Forelimb muscle (tissue), 1 donor: Measurements from ENCODE around the gene CYP4V2. TPM values are rescaled to one million over a fixed set of nuclear protein-coding genes. Genes with fewer than 3 reads are reported as not detected.

Experiments
- DNase-seq: peaks from one replicate; pipeline ENCODE4 v3.0.0-alpha.2; 2013; ENCODE audit warnings: low read depth
- polyA plus RNA-seq: library from polyadenylated mRNA; unstranded; fragments of 120-200 nt; gene quantifications from one replicate; pipeline ENCODE4 v1.2.1, GENCODE V29; 2013; ENCODE audit not compliant: insufficient read length

Gene CYP4V2
- polyA plus RNA-seq, 1 donor = 3.3 TPM

DNA sequence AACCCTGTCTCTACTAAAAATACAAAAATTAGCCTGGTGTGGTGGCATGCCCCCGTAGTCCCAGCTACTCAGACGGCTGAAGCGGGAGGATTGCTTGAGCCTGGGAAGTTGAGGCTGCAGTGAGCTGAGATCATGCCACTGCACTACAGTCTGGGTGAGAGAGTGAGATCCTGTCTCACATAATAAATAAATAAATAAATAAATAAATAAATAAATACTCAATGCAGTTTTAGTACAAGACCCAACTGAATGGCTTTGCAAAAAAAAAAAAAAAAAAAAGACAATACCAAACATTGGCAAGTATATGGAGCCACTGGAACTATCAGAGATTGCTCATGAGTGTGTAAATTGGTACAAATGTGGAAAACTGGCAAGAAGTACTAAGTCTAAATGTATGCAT is 3.3 kb upstream of the CYP4V2 start:
- DNase-seq = no peak

DNA sequence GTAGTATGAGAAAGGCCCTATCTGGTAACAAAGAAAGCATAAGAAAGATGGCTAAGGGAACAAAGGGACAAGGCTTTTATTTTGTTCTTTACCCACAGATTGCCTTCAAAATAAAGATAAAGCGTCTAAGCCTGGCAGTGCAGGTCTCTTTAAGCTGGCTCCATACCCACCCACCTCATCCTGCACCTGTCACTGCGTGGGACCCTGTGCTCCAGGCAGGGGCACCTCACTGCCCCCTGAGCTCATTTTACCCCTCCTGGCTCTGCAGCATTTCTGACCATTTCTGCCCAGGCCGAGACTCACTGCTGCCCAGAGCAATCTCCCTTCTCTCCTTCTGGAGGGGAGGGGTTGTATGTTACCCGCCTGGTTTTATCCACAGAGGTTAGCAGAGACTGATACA is 1.7 kb upstream of the CYP4V2 start:
- no peak for DNase-seq

DNA sequence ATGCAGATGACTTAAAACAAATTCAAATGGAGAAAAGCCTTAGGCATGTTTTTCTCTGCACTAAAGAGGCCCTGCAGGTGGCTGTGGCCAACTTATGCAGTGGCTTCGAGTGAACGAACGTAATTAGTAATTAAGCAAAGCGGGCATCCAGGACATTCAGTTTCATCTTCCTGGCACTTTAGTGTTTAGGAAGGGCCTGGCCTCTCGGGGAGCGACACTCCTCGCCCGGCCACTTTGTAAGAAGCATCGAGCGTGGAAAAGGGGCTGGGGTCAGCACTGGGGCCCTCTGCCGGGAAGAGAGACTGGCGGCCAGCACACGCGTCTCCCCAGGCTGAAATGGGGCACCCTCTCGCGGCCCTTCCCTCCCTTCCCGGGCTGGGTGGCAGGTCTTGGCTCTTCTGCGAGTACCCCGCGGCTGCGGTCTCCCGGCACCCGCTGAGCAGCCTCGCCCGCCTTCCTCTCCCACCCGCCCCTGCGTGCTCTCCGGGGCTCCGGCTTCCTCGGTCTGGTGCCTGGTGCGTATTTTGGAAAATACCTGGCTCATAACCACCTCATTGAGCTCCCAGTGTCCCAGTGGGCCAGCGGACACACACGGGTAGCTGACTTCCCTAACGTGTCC is 677 bp upstream of the CYP4V2 start:
- no peak for DNase-seq

DNA sequence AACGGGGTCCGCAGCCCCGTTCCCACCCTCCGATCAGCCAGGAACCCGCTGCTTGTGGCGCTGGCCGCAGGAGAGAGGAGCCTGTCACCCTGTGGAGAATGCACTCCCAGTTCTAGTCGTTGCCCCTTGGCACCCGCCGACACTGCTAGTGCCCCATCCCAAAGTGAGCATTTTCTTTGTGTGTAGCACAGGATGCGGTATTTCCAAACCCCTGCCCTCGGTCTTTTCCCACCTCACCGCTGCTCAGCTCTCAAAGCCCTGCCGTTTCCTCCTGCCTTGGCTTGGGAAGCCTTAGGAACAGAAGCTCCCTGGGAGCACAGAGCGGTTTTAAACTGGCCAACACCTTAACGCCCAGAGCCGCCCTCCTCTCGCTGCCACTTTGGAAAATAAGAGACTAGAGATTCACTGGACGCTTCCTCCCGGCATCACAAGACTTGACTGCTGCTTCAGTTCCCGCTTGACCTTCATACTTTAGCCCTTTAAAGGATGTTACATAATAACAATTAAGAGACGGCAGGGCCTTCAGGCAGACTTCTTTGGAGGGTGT is 772 bp downstream of the CYP4V2 start:
- DNase-seq = no peak

DNA sequence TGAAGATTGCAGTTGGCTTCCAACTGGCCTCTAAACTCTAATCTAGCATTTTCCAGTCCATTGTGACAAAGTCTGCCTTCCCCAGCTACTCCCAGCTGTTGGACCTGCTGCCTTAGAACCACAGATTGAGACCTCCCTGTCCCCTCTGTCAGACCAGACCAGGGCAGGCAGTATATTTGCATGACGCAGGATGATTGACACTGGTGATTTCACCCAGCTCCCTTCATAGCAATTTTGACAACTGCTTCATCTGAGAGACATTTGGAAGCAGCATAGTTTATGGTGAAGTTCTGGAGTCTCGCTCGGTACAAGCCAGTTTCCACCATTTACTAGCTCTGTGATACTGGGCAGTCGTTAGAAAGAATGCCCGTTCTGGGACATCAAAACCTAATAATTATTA is 2.5 kb downstream of the CYP4V2 start:
- DNase-seq = no peak

DNA sequence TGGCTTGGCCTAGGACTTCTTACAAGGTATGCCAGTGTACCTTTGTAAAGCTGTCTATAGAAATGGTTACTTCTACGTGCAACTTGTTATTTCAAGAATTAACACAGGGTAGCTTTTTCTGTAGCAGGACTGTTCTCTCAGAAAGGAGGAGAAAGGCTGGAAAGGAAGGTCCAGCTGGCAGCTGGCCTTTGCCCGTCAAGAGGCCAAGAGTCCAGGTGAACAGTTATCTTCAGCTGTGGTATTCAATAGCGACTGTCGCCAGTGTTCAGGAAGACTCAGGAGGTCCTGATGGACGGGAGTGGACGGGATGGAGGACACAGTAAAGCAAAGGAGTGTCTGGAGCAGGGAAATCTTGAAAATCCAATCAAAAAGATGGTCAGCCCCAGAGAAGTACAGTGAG is 4.7 kb downstream of the CYP4V2 start:
- no peak for DNase-seq

DNA sequence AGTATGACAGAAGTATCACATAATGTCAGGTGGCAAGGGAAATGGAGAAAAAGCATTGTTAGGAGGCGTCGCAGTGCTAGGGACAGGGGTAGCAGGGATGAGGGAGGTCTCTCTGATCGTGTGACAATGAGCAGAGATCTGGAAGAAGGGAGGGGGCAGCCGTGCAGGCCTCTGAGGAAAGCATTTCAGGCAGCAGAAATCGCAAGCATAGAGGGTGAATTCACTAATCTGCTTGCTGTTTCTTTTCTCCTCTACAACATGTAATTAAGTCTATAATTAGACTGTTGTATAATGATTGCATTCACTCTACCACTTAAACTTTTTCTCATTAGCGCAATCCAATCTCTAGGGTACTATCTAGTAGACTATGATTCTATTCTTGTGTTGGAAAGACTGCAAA is 9.1 kb downstream of the CYP4V2 start:
- DNase-seq = no peak

DNA sequence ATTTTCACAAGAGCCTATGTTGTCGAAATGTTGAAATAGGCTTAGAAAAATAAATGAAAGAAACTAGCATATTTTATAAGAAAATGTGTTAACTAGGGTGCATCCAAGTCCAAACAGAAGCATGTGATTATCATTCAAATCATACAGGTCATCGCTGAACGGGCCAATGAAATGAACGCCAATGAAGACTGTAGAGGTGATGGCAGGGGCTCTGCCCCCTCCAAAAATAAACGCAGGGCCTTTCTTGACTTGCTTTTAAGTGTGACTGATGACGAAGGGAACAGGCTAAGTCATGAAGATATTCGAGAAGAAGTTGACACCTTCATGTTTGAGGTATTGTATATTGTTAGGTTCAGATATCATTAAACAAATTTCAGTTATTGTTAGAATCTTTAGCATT is 9.6 kb downstream of the CYP4V2 start:
- no peak for DNase-seq

DNA sequence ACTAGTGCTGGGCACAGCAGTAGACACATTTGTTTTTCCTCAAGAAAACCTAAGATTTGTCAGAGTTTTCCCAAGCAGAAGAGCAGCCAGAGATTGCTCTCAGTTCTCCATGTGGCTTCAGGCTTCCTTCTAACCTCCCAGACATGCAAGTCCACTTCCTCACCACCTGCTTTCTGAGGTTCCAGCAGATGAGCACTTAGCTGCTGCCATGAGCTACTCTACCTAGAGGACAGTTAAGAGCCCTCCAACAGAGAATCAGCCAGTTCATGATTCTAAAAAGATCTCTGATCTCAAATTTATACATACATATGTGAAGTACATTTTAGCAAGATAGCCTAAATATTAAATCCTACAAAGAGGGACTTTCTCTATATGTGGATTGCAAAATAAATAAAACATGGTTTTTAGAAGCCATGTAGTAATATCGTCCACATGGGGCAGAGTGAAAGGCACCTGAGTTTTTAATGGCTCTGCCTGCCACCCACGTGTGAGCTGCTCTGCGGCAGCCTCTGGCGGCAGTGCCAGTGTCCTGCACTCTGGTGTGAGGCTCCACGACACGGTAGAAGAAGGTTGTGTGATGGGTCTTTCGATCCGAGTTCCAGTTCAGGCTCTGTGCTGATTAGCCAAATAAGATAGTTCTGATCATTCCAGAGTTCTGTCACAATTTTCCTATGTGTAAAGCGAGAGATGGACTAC is 10.3 kb downstream of the CYP4V2 start:
- no peak for DNase-seq

DNA sequence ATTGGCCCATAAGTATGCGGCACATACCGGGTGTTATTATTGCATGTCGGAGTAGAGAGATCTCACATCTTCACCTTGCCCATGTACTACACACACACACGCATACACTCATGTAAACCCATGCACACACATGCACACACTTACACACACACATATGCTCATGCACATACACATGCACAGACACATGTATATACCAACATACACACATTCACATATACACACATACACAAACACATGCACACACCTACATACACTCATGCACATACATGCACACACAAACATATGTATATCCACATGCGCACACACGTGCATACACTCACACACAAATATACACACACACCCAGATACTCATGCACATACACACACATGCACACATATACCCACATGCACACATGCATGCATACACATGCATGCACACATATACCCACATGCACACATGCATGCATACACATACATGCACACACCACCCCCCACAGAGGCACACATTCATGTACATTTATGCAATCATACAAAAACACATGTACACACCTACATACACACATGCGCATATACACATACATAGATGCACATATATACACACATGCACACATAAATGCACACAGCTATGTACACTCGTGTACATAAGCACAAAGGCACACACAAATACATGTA is 11.2 kb downstream of the CYP4V2 start:
- DNase-seq = no peak

DNA sequence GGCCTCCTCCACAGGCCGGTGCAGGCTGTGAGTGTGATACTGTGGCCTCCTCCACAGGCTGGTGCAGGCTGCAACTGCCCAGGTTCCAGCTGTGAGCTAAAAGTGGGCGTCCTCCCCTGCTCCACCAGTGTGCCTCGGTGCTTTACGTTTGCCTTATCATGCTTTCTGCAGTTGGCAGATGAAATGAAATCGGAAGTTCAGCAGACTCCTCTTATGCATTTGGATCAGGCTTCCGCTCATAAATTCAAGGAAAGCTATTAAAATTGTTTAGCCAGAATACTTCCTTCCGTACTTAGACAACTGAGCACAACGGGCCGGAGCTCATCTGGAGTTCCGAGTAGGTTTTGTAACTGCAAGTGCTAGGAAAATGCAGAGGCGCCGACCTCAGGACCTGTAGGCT is 12.0 kb downstream of the CYP4V2 start:
- DNase-seq = no peak

DNA sequence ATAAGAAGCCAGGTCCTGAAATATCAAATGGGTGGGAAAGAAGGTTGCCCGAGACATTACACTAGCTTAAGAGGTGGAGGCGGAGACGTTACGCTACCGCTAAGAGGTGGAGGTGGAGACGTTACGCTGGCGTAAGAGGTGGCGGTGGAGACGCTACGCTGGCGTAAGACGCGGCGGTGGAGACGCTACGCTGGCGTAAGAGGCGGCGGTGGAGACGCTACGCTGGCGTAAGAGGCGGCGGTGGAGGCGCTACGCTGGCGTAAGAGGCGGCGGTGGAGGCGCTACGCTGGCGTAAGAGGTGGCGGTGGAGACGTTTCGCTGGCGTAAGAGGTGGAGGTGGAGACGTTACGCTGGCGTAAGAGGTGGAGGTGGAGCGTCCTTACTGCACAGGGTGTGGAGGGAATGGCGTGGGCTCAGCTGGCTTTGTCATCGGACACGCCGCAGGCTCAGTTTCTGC is 12.8 kb downstream of the CYP4V2 start:
- no peak for DNase-seq

DNA sequence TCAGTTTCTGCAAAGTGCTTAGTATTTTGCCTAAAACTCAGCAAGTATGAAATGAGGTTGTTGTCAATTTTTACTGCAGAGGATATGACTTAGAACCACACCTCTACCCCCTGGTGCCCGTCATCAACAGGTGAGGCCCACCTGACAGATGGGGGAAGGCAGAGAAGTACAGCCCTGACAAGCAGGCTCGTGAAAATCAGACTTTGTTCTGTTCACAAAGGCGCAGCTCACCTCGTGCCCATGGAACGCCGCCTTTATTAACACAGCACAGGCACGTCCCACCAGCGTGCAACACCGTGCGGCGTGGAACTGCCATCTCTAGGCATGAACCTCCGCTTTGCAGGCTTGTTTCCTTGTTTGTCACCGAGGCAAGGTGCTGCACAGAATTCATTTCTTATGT is 13.3 kb downstream of the CYP4V2 start:
- no peak for DNase-seq

DNA sequence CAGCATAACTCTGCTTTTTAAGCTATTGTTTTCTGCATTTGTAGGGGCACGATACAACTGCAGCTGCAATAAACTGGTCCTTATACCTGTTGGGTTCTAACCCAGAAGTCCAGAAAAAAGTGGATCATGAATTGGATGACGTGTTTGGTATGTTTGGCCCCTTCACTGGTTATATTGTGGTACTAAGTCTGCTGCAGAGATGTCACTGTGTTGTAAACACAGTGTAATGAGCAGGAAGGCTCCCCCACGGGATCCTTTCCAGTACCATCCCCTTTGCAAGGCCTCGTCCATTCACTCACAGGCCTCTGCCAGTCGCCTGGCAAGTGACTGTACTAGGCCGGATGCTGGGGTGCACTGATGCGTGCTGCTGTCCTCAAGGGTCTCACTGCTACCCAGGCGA is 13.8 kb downstream of the CYP4V2 start:
- no peak for DNase-seq

DNA sequence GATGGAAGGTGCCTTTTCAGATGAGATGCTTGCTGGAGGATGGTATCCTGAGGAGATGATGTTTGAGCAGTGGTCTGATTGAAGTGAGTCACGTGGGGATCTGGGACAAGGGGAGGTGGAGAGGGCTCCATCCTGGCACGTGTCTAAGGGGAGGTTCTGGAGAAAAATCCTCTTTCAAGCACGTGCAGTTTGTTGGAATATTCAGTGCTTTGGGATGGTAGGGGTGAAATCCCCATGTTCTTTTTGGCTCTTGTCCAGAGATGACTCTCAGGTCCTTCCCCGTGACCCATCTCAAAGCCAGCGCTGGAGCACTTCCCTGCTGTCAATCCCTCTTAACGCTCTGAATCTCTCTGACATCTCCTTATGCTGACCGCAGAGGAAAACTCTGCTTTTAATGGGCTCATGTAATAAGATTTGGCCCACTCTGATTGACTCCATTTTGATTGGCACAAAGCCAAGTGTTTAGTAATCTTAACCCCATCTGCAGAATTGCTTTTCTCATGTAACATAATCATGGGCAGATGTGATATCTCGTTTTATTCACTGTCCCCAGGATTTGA is 25.2 kb downstream of the CYP4V2 start:
- no peak for DNase-seq

DNA sequence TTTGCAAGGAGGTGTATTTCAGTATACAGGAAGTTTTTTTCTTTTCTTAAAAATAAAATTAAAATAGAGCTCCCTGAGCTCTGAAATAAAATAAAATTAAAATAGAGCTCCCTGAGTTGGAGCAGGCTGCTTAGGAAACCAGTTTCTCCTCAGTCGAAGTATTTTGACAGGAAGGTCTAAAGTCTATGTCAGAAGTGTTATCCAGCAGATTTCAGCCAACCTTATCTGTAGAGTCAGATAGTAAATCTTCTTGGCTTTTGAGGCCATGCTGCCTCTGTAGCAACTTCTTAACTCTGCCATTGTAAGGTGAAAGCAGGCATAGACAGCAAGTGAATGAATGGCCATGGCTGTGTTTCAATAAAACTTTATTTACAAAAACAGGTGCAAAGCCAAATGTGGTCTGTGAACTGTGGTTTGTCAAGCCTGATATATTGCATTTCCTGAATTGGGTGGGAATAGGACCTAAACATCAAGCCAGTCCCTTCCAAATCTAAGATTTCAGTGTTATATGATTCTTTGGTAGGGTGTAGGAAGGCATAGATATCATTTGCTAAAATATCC is 26.4 kb downstream of the CYP4V2 start:
- DNase-seq = no peak

DNA sequence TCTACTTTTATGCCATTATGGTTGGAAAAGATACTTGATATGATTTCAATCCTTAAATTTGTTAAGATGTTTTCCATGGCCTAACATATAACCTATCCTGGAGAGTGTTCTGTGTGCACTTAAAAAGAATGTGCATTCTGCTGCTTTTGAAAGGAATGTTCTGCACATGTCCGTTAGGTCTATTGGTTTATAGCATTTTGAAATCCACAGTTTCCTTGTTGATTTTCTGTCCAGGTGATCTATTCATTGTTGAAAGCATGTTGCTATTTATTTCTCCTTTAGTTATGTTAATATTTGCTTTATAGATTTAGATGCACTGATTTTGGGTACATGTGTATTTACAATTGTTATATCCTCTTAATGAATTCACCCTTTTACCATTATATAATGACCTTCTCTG is 30.3 kb downstream of the CYP4V2 start:
- no peak for DNase-seq

DNA sequence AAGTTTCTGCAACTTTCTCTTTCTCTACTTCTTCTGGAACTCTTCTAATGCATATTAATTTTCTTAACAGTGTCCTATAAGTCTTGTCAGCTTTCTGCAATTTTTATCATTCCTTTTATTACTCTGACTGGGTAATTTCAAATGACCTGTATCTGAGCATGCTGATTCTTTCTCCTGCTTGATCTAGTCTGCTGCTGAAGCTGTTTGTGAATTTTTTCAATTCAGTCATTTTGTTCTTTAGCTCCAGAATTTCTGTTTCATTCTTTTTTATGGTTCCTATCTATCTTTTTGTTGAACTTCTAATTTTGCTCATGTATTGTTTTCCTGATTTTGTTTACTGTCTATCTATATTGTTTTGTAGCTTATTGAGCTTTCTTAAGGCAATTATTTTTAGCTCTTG is 34.5 kb downstream of the CYP4V2 start:
- DNase-seq = no peak

DNA sequence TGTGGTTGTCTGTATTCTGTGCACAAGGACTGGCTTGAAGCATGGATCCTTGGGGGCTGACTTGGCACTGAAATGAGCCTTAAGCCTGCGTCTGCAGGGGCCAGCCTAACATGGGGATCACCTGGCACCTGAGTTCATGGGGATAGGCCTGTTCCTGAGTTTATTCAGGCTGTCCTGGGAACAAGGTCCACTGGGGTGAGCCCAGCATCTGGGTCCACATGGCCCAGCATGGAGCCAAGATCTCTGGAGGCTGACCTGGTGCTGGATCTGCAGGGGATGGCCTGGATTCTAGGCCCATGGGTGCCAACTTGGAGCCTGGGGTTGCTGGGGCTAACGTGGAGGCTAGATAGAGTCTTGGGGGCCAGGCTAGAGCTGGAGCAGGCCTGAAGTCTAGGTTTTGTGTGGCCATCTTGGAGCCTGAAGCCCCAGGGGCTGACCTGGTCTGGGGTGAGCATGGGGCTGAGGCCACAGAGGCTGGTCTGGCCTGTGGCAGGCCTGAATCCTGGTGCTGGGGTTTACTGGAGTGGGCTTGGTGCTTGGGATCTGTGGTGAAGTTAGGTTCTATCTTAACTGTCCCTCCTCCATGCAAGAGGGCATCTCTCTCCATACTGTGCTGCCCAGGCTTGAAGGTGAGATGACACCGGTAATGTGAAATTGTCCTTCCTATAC is 35.3 kb downstream of the CYP4V2 start:
- DNase-seq = no peak

DNA sequence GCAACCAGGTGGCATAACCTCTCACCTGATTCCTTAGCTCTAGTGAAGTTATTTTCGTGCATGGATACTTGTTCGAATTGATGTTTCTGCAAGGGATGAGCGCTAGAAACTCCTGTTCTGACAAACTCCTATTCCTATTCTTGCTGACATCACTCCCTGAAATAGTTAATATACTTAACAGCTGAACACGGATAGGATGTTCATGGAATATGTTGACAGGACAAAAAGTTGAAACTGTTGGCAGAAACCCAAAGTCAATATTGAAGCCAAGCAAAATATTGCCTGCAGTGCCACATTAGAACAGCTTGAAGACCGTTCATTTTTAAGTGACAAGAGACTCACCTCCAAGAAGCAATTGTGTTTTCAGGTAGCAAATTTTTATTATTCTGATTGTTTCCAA is 35.9 kb downstream of the CYP4V2 start, which contains the start of gene KLKB1:
Gene KLKB1 (plus strand): TSS at position 287 of the 400 bp plus-strand sequence. CDS start 689 bp downstream, outside the sequence.
- DNase-seq = no peak

DNA sequence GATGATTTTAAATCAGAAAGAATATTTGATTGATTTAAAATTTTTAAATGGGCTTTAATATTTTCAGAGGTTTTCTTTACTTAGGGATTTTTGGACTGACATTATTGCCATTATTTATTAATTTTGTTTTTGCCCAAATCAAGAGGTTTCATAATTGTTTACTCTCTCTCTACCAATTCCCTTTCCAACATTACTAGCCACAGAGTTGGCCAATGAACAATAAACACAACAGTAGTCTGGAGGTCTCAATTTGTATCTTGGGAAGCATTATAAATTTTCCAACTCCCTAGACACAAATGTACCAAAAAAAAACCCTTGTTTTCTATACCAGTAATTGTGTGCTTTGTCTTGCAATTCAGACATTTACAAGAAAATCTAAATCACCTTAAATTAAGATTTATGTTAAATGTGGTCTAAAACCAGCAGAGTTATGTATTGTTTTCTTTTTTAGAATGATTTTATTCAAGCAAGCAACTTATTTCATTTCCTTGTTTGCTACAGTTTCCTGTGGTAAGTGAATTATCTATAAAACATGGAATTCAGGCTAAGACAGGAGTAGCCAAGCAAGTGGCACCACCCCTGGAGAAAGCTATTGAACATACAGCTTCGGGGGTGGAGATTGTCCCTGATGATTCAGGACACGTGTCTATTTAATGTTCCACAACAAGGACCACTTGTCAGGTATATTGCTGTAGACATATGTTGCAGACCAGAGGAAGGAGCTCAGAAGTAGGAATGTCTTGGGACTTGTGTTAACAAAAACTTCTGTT is 36.6 kb downstream of the CYP4V2 start:
- no peak for DNase-seq
